ENCODE measurements around the gene KIR2DL4. TPM values are rescaled to one million over a fixed set of nuclear protein-coding genes. Genes with fewer than 3 reads are reported as not detected.
A peak's percentile ranks its signal among the peaks of the same experiment; 100 is the strongest.
"Not testable (repeated sequence)": the region's sequence is repeated elsewhere in the genome, so short reads cannot be mapped to it uniquely, and the experiment has no call there.

Gene KIR2DL4
- total RNA-seq, 1 experiment from 2014 or later, result not detected

- H3K9me3 ChIP-seq (ENCODE audit: control insufficient read depth in 1 of 2, insufficient read depth in 1 of 2, low read depth in 1 of 2, low read length in 2 of 2); H2AFZ ChIP-seq (ENCODE audit: low read depth, low read length, poor library complexity, severe bottlenecking); H3K4me1 ChIP-seq (ENCODE audit: control insufficient read depth in 1 of 2, insufficient read depth in 2 of 2, low read length in 2 of 2); H3K27ac ChIP-seq (ENCODE audit: low read depth, low read length); H3K4me2 ChIP-seq (ENCODE audit: low read length); RAD21 ChIA-PET (ENCODE audit: low non-redundant PET in 1 of 2, low total read pairs in 2 of 2, uncharacterized antibody in 2 of 2, unreplicated experiment in 2 of 2); H4K20me1 ChIP-seq (ENCODE audit: insufficient read depth); POLR2A ChIA-PET; intact Hi-C loops (cut with micrococcal nuclease); H3K9me2 ChIP-seq (ENCODE audit: insufficient read depth); ATAC-seq; H3K36me3 ChIP-seq (ENCODE audit: control insufficient read depth in 1 of 2, insufficient read depth in 2 of 2, low read length in 2 of 2); H3K4me3 ChIP-seq (replicated peaks in 1 of 2; ENCODE audit: low read depth in 1 of 2, low read length in 2 of 2); CTCF ChIA-PET; BruUV-seq (replicated peaks); H3K27me3 ChIP-seq (ENCODE audit: insufficient read depth, low read length); H3K79me2 ChIP-seq (ENCODE audit: insufficient read depth, low read length); H3K9ac ChIP-seq (ENCODE audit: low read length); DNase-seq (ENCODE audit: low read depth, low spot score): not testable (repeated sequence)
Measured at GRCh38 chr19:54766464-54766863, 36.9 kb upstream of the KIR2DL4 start.

DNA sequence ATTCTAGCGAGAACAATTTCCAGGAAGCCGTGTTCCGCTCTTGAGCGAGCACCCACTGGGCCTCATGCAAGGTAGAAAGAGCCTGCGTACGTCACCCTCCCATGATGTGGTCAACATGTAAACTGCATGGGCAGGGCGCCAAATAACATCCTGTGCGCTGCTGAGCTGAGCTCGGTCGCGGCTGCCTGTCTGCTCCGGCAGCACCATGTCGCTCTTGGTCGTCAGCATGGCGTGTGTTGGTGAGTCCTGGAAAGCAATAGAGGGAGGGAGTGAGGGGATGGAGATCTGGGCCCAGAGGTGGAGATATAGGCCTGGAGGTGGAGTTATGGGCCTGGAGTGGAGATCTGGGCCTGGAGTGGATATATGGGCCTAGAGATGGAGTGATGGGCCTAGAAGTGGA is 33.8 kb upstream of the KIR2DL4 start, which contains the start of gene KIR2DL1:
Gene KIR2DL1 (plus strand): TSS at position 148 of the 400 bp plus-strand sequence. CDS start 58 bp downstream, at position 206.
- BruUV-seq (replicated peaks); ATAC-seq; H3K4me2 ChIP-seq (ENCODE audit: low read length); H3K27ac ChIP-seq (ENCODE audit: low read depth, low read length); H4K20me1 ChIP-seq (ENCODE audit: insufficient read depth); H3K27me3 ChIP-seq (ENCODE audit: insufficient read depth, low read length); H3K4me1 ChIP-seq (ENCODE audit: control insufficient read depth in 1 of 2, insufficient read depth in 2 of 2, low read length in 2 of 2); H3K9ac ChIP-seq (ENCODE audit: low read length); RAD21 ChIA-PET (ENCODE audit: low non-redundant PET in 1 of 2, low total read pairs in 2 of 2, uncharacterized antibody in 2 of 2, unreplicated experiment in 2 of 2); DNase-seq (ENCODE audit: low read depth, low spot score); H3K36me3 ChIP-seq (ENCODE audit: control insufficient read depth in 1 of 2, insufficient read depth in 2 of 2, low read length in 2 of 2); H3K9me2 ChIP-seq (ENCODE audit: insufficient read depth); POLR2A ChIA-PET; H2AFZ ChIP-seq (ENCODE audit: low read depth, low read length, poor library complexity, severe bottlenecking); H3K9me3 ChIP-seq (ENCODE audit: control insufficient read depth in 1 of 2, insufficient read depth in 1 of 2, low read depth in 1 of 2, low read length in 2 of 2); H3K4me3 ChIP-seq (replicated peaks in 1 of 2; ENCODE audit: low read depth in 1 of 2, low read length in 2 of 2); CTCF ChIA-PET; H3K79me2 ChIP-seq (ENCODE audit: insufficient read depth, low read length): not testable (repeated sequence)
- intact Hi-C loops (cut with micrococcal nuclease), result loop anchor here (10.0 kb wide), 1 partner anchor 85 kb away; the partner anchor contains the start of gene KIR3DL2

DNA sequence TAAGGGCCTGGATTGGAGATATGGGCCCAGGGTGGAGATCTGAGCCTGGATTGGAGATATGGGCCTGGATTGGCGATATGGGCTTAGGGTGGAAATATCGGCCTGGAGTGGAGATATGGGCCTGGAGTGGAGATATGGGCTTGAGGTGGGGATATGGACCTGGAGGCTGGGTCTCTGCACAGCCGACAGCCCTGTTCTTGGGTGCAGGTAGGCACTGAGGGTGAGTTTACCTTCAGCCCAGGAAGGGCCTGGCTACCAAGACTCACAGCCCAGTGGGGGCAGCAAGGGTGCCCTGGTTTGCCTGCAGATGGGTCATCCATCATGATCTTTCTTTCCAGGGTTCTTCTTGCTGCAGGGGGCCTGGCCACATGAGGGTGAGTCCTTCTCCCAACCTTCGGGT is 32.9 kb upstream of the KIR2DL4 start:
- CTCF ChIA-PET; RAD21 ChIA-PET (ENCODE audit: low non-redundant PET in 1 of 2, low total read pairs in 2 of 2, uncharacterized antibody in 2 of 2, unreplicated experiment in 2 of 2): not testable (repeated sequence)

GRCh38 chr19:54771018-54771960 is 32.1 kb upstream of the KIR2DL4 start:
- CTCF ChIA-PET, POLR2A ChIA-PET: not testable (repeated sequence)
- ATAC-seq, result peak; percentile 70

More for the DNA sequence above, 32.9 kb upstream of the KIR2DL4 start:
- H3K9me3 ChIP-seq (ENCODE audit: control insufficient read depth in 1 of 2, insufficient read depth in 1 of 2, low read depth in 1 of 2, low read length in 2 of 2); H3K27ac ChIP-seq (ENCODE audit: low read depth, low read length); H4K20me1 ChIP-seq (ENCODE audit: insufficient read depth); DNase-seq (ENCODE audit: low read depth, low spot score); H3K9me2 ChIP-seq (ENCODE audit: insufficient read depth); H2AFZ ChIP-seq (ENCODE audit: low read depth, low read length, poor library complexity, severe bottlenecking); H3K27me3 ChIP-seq (ENCODE audit: insufficient read depth, low read length); H3K4me2 ChIP-seq (ENCODE audit: low read length); H3K4me3 ChIP-seq (replicated peaks in 1 of 2; ENCODE audit: low read depth in 1 of 2, low read length in 2 of 2); H3K36me3 ChIP-seq (ENCODE audit: control insufficient read depth in 1 of 2, insufficient read depth in 2 of 2, low read length in 2 of 2); H3K4me1 ChIP-seq (ENCODE audit: control insufficient read depth in 1 of 2, insufficient read depth in 2 of 2, low read length in 2 of 2); H3K79me2 ChIP-seq (ENCODE audit: insufficient read depth, low read length); ATAC-seq; BruUV-seq (replicated peaks); POLR2A ChIA-PET; H3K9ac ChIP-seq (ENCODE audit: low read length): not testable (repeated sequence)
- intact Hi-C loops (cut with micrococcal nuclease), result loop anchor here (10.0 kb wide), 1 partner anchor 84 kb away; the partner anchor contains the start of gene KIR3DL2

More at GRCh38 chr19:54771018-54771960, 32.1 kb upstream of the KIR2DL4 start:
- H3K27ac ChIP-seq (ENCODE audit: low read depth, low read length); H2AFZ ChIP-seq (ENCODE audit: low read depth, low read length, poor library complexity, severe bottlenecking); H4K20me1 ChIP-seq (ENCODE audit: insufficient read depth); H3K4me1 ChIP-seq (ENCODE audit: control insufficient read depth in 1 of 2, insufficient read depth in 2 of 2, low read length in 2 of 2); H3K36me3 ChIP-seq (ENCODE audit: control insufficient read depth in 1 of 2, insufficient read depth in 2 of 2, low read length in 2 of 2); H3K79me2 ChIP-seq (ENCODE audit: insufficient read depth, low read length); RAD21 ChIA-PET (ENCODE audit: low non-redundant PET in 1 of 2, low total read pairs in 2 of 2, uncharacterized antibody in 2 of 2, unreplicated experiment in 2 of 2); H3K9me3 ChIP-seq (ENCODE audit: control insufficient read depth in 1 of 2, insufficient read depth in 1 of 2, low read depth in 1 of 2, low read length in 2 of 2); H3K4me2 ChIP-seq (ENCODE audit: low read length); H3K9ac ChIP-seq (ENCODE audit: low read length); H3K27me3 ChIP-seq (ENCODE audit: insufficient read depth, low read length); H3K4me3 ChIP-seq (replicated peaks in 1 of 2; ENCODE audit: low read depth in 1 of 2, low read length in 2 of 2); H3K9me2 ChIP-seq (ENCODE audit: insufficient read depth); BruUV-seq (replicated peaks): not testable (repeated sequence)
- intact Hi-C loops (cut with micrococcal nuclease), result loop anchor here (10.0 kb wide), 1 partner anchor 84 kb away; the partner anchor contains the start of gene KIR3DL2
- DNase-seq (ENCODE audit: low read depth, low spot score), result peak; percentile 8
